Effector memory CD4-positive, alpha-beta T cell (primary cell): Measurements from ENCODE around the gene ATP5ME.

Experiments used
- DNase-seq, 3 donors: peaks; one replicate each; pipeline ENCODE4 v3.0.0-alpha.2; 2020
- H3K27ac ChIP-seq: 2 replicates; pipeline ENCODE4 v1.7.0; 2013; ENCODE audit warnings: mild to moderate bottlenecking, low read length, moderate library complexity; ENCODE audit not compliant: insufficient read depth, poor library complexity, severe bottlenecking
- H3K27me3 ChIP-seq: replicated peaks from 2 replicates; pipeline ENCODE4 v1.7.0; 2013; ENCODE audit warnings: mild to moderate bottlenecking, low read length; ENCODE audit not compliant: insufficient read depth, control insufficient read depth, poor library complexity, severe bottlenecking
- H3K36me3 ChIP-seq: 2 replicates; pipeline ENCODE4 v1.7.0; 2013; ENCODE audit warnings: mild to moderate bottlenecking, low read length, moderate library complexity; ENCODE audit not compliant: control insufficient read depth, insufficient read depth
- H3K4me1 ChIP-seq: 2 replicates; pipeline ENCODE4 v1.7.0; 2013; ENCODE audit warnings: low read length, mild to moderate bottlenecking; ENCODE audit not compliant: control insufficient read depth, insufficient read depth, poor library complexity, severe bottlenecking
- H3K4me3 ChIP-seq: 2 replicates; pipeline ENCODE4 v1.7.0; 2013; ENCODE audit warnings: low read length, low read depth, mild to moderate bottlenecking; ENCODE audit not compliant: insufficient read depth, poor library complexity, severe bottlenecking
- H3K9me3 ChIP-seq: 2 replicates; pipeline ENCODE4 v1.7.0; 2013; ENCODE audit warnings: mild to moderate bottlenecking, low read length, moderate library complexity; ENCODE audit not compliant: control insufficient read depth

The ATP5ME gene

GRCh38 chr4:627347-628125 is 46.5 kb downstream of the ATP5ME start:
- H3K4me3 ChIP-seq = no peak overlapping the region
- no peaks in the 10 kb centered on the region for H3K4me1 ChIP-seq
- no peaks in the 10 kb centered on the region for H3K9me3 ChIP-seq
- no peaks in the 10 kb centered on the region for H3K36me3 ChIP-seq
- H3K27me3 ChIP-seq = no peaks in the 10 kb centered on the region
- DNase-seq = no peak
- no peak overlapping the region for H3K27ac ChIP-seq

GRCh38 chr4:626201-627091 is 47.6 kb downstream of the ATP5ME start:
- Histone ChIP-seq H3K27me3 (no peaks in the 10 kb centered on the region), H3K4me1 (no peaks in the 10 kb centered on the region), H3K4me3 (no peak overlapping the region), H3K9me3 (no peaks in the 10 kb centered on the region), H3K36me3 (no peaks in the 10 kb centered on the region), H3K27ac (no peak overlapping the region)
- DNase-seq = no peak

- Histone ChIP-seq H3K4me3 (no peak overlapping the region), H3K9me3 (no peaks in the 10 kb centered on the region), H3K27me3 (no peaks in the 10 kb centered on the region), H3K4me1 (no peaks in the 10 kb centered on the region), H3K27ac (no peak overlapping the region), H3K36me3 (no peaks in the 10 kb centered on the region)
- DNase-seq = no peak
Observed at GRCh38 chr4:625631-626161, 48.4 kb downstream of the ATP5ME start.

- DNase-seq = no peak
- Histone ChIP-seq H3K4me1 (no peaks in the 10 kb centered on the region), H3K9me3 (no peaks in the 10 kb centered on the region), H3K4me3 (no peak within 1 kb of the TSS), H3K27me3 (no peaks in the 10 kb centered on the region), H3K36me3 (no peaks in the 10 kb centered on the region), H3K27ac (no peak within 1 kb of the TSS)
Observed at GRCh38 chr4:624705-625590, 49.1 kb downstream of the ATP5ME start, which contains the start of gene PDE6B. PDE6B (plus strand) TSS chr4:625573; CDS start chr4:625627, 54 bp downstream.

GRCh38 chr4:623914-624566 is 50.0 kb downstream of the ATP5ME start:
- H3K4me3 ChIP-seq = no peak overlapping the region
- H3K27ac ChIP-seq = no peak overlapping the region
- H3K27me3 ChIP-seq = no peaks in the 10 kb centered on the region
- H3K9me3 ChIP-seq = no peaks in the 10 kb centered on the region
- H3K4me1 ChIP-seq = no peaks in the 10 kb centered on the region
- no peak for DNase-seq
- no peaks in the 10 kb centered on the region for H3K36me3 ChIP-seq

GRCh38 chr4:622996-623913 is 50.8 kb downstream of the ATP5ME start:
- H3K27me3 ChIP-seq = no peaks in the 10 kb centered on the region
- H3K4me3 ChIP-seq = no peak overlapping the region
- H3K4me1 ChIP-seq = no peaks in the 10 kb centered on the region
- no peak overlapping the region for H3K27ac ChIP-seq
- H3K36me3 ChIP-seq = no peaks in the 10 kb centered on the region
- H3K9me3 ChIP-seq = no peaks in the 10 kb centered on the region
- no peak for DNase-seq
